Duodenal mucosa (tissue), 2 donors: ENCODE data around the gene TRIM43B.
"Not testable (repeated sequence)": the region's sequence is repeated elsewhere in the genome, so short reads cannot be mapped to it uniquely, and the experiment has no call there.

Experiments used
- H3K27ac ChIP-seq: one replicate; pipeline ENCODE4 v1.7.0; 2013; ENCODE audit warnings: low read depth, low read length
- H3K27me3 ChIP-seq, 2 donors: one replicate each; pipeline ENCODE4 v1.7.0; 2013; ENCODE audit warnings: low read length in 2 of 2, control low read depth in 1 of 2; ENCODE audit not compliant: insufficient read depth in 2 of 2, control insufficient read depth in 1 of 2
- H3K36me3 ChIP-seq, 2 donors: one replicate each; pipeline ENCODE4 v1.7.0; 2013; ENCODE audit warnings: low read length in 2 of 2, control low read depth in 1 of 2; ENCODE audit not compliant: insufficient read depth in 2 of 2, control insufficient read depth in 1 of 2
- H3K4me1 ChIP-seq, 2 donors: one replicate each; pipeline ENCODE4 v1.7.0; 2013; ENCODE audit warnings: low read length in 2 of 2, control low read depth in 1 of 2; ENCODE audit not compliant: insufficient read depth in 2 of 2, control insufficient read depth in 1 of 2
- H3K4me3 ChIP-seq, 2 donors: one replicate each; pipeline ENCODE4 v1.7.0; 2013; ENCODE audit warnings: low read length in 2 of 2, low read depth in 1 of 2
- H3K9ac ChIP-seq, 2 donors: one replicate each; pipeline ENCODE4 v1.7.0; 2013; ENCODE audit warnings: low read length in 2 of 2, low read depth in 1 of 2
- H3K9me3 ChIP-seq, 2 donors: one replicate each; pipeline ENCODE4 v1.7.0; 2013; ENCODE audit warnings: low read length in 2 of 2, control low read depth in 1 of 2; ENCODE audit not compliant: control insufficient read depth in 1 of 2

Gene TRIM43B

GRCh38 chr2:95484654-95485053, at the start of gene TRIM43B:
Gene TRIM43B, minus strand, starts transcription at chr2:95484754. Its CDS starts 2,040 bp downstream, at chr2:95482714.
- not testable (repeated sequence) for H3K9ac ChIP-seq, H3K9me3 ChIP-seq, H3K4me3 ChIP-seq, H3K36me3 ChIP-seq, H3K27ac ChIP-seq, H3K27me3 ChIP-seq, H3K4me1 ChIP-seq

- Histone ChIP-seq H3K9ac (no peak overlapping the region), H3K4me1 (peaks cover 0 to 5% of the 10 kb centered on the region in 2 donors), H3K27ac (no peak overlapping the region), H3K36me3 (peaks cover 0 to 19% of the 10 kb centered on the region in 2 donors), H3K4me3 (no peak overlapping the region), H3K9me3 (no peaks in the 10 kb centered on the region), H3K27me3 (no peaks in the 10 kb centered on the region)
Observed at GRCh38 chr2:95531254-95531771, 46.8 kb upstream of the TRIM43B start.

- H3K9ac ChIP-seq = no peak overlapping the region
- peaks cover 0 to 19% of the 10 kb centered on the region in 2 donors for H3K36me3 ChIP-seq
- H3K27me3 ChIP-seq = no peaks in the 10 kb centered on the region
- peaks cover 0 to 10% of the 10 kb centered on the region in 2 donors for H3K4me1 ChIP-seq
- no peak overlapping the region for H3K27ac ChIP-seq
- no peaks in the 10 kb centered on the region for H3K9me3 ChIP-seq
- no peak overlapping the region for H3K4me3 ChIP-seq
Observed at GRCh38 chr2:95530734-95531133, 46.2 kb upstream of the TRIM43B start.

DNA sequence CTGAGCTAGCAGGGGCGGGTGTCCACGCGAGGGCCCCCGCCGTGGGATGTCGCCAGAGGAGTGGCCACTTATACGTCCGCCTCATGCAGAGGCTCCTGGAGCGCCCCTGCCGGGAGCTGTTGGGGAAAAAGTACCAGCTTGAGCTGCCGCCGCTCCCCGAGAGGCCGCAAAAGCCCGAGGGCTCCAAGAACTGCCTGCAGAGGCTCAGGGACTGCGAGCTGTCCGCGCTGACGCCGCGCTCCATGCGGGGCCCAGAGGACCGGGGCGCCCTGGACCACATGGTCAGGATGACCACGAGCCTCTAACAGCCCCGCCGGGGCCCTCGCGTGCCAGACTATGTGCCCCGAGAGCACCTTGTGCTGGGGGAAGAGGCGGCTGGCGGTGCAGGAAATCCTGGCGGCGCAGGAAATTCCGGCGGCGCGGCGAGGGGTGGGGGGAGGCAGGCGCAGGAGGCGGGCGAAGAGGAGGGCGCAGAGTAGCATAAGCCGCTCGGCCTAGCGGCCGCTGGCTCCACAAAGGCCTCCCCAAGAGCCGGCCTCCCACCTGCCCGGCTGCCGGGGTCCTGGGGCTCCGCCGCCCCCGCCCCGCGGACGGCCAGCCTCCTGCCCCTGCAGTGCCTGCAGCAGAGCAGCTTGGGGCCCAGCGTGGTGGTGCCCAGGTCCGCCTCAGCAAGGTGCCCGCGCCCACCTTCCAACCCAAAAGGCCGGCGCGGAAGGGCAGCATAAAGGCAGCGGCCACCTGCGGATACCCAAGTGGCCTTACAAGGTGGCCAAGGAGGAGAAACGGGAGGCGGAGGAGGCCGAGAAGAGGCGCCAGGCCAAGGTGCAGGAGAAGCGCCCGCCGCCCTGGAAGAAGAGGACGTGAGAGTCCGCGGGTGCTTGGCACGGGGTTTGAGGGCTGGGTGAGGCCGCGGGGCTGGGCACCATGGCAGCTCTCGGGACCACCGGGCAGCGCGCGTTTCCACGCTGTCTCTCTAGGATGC, 42.1 kb upstream of the TRIM43B start:
- H3K27me3 ChIP-seq = no peaks in the 10 kb centered on the region
- H3K27ac ChIP-seq = peak overlapping the region; percentile 56
- H3K9ac ChIP-seq = peak overlapping the region; percentile 72 to 74
- H3K4me1 ChIP-seq = peaks cover 0 to 15% of the 10 kb centered on the region in 2 donors
- H3K4me3 ChIP-seq = peak overlapping the region; percentile 79 to 80
- H3K36me3 ChIP-seq = peaks cover 0 to 16% of the 10 kb centered on the region in 2 donors
- no peaks in the 10 kb centered on the region for H3K9me3 ChIP-seq

DNA sequence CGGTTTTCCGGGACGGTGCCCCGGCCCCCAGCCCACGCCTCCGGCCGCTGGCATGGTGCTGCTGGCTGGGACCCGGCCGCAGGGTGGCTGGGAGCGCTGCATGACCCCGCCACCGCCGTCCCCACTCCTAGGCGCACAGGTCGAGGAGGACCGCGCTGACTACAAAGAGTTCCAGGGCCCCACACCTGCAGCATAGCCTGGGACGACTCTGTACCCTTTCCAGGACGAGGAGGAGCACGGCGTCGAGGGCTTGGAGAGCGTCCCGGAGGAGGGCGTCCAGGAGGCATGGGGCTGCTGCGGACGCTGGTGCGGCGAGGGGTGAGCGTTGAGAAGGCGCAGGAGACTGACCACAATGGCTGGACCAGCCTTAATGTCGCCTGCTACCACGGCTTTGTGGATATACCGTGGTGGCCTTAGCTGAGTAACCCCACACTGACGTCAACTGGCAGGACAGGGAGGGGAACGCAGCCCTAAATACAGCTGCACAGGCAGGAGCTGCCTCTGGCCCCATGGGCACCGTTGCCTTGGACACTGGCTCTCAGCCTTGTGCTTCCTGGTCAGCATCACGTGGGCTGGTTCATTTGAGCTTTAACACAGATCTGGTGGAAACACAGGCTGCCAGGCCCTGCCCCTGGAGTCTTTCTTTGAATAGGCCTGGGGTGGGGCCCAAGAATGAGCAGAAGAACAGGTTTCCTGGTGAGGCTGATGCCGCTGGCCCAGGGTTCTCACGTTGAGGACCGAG, 40.9 kb upstream of the TRIM43B start:
- peaks cover 0 to 6% of the 10 kb centered on the region in 2 donors for H3K36me3 ChIP-seq
- no peaks in the 10 kb centered on the region for H3K9me3 ChIP-seq
- no peaks in the 10 kb centered on the region for H3K27me3 ChIP-seq
- no peak overlapping the region for H3K27ac ChIP-seq
- H3K9ac ChIP-seq = peak overlapping the region; percentile 10 to 74
- peak overlapping the region; percentile 79 to 80 for H3K4me3 ChIP-seq
- peaks cover 0 to 15% of the 10 kb centered on the region in 2 donors for H3K4me1 ChIP-seq

- no peaks in the 10 kb centered on the region for H3K9me3 ChIP-seq
- no peaks in the 10 kb centered on the region for H3K27me3 ChIP-seq
- peaks cover 0 to 3% of the 10 kb centered on the region in 2 donors for H3K36me3 ChIP-seq
- no peak overlapping the region for H3K9ac ChIP-seq
- H3K4me3 ChIP-seq = no peak overlapping the region
- H3K27ac ChIP-seq = no peak overlapping the region
- peaks cover 0 to 15% of the 10 kb centered on the region in 2 donors for H3K4me1 ChIP-seq
Observed at GRCh38 chr2:95524195-95524594, 39.6 kb upstream of the TRIM43B start.

- Histone ChIP-seq H3K36me3 (no peaks in the 10 kb centered on the region), H3K9ac (no peak overlapping the region), H3K9me3 (no peaks in the 10 kb centered on the region), H3K27ac (no peak overlapping the region), H3K4me3 (no peak overlapping the region), H3K27me3 (no peaks in the 10 kb centered on the region), H3K4me1 (no peaks in the 10 kb centered on the region)
Observed at GRCh38 chr2:95514718-95515117, 30.2 kb upstream of the TRIM43B start.

GRCh38 chr2:95514226-95514625, 29.7 kb upstream of the TRIM43B start:
- not testable (repeated sequence) for H3K27me3 ChIP-seq, H3K9me3 ChIP-seq, H3K36me3 ChIP-seq, H3K27ac ChIP-seq, H3K4me3 ChIP-seq, H3K4me1 ChIP-seq, H3K9ac ChIP-seq

DNA sequence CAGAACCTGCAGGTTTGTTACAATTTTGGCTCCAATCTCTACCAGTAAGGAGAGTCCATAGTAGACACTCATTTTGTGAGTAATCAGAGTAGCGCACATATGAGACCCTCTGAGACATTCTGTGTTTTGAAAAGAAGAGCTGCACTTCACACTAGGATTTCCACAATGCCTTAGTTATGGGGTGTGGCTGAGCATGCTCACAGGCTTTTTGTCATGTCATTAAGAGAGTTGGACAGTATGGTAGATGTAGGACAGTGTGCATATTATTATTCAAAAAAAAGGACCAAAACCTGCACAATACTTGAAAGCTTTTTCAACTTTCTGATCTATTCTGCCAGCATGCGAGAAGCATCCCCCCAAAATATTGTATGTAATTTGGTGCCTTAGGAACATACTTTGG, 24.9 kb upstream of the TRIM43B start:
- H3K36me3 ChIP-seq = no peaks in the 10 kb centered on the region
- no peaks in the 10 kb centered on the region for H3K27me3 ChIP-seq
- no peaks in the 10 kb centered on the region for H3K4me1 ChIP-seq
- H3K4me3 ChIP-seq = no peak overlapping the region
- H3K9me3 ChIP-seq = no peaks in the 10 kb centered on the region
- no peak overlapping the region for H3K27ac ChIP-seq
- no peak overlapping the region for H3K9ac ChIP-seq

GRCh38 chr2:95505222-95505621, 20.7 kb upstream of the TRIM43B start:
- H3K4me3 ChIP-seq = no peak overlapping the region
- H3K36me3 ChIP-seq = no peaks in the 10 kb centered on the region
- no peaks in the 10 kb centered on the region for H3K4me1 ChIP-seq
- no peaks in the 10 kb centered on the region for H3K9me3 ChIP-seq
- H3K27me3 ChIP-seq = no peaks in the 10 kb centered on the region
- no peak overlapping the region for H3K9ac ChIP-seq
- H3K27ac ChIP-seq = no peak overlapping the region
